Measurements from ENCODE around the gene EPB41L2. TPM values are rescaled to one million over a fixed set of nuclear protein-coding genes. Genes with fewer than 3 reads are reported as not detected.

The EPB41L2 gene
- total RNA-seq, 1 donor from 2014 or later, result 61.8 TPM

- Histone ChIP-seq H3K4me2 (no peak overlapping the region), H2AFZ (replicated peaks) (no peak overlapping the region), H3F3A (ENCODE audit: low read depth) (no peaks in the 10 kb centered on the region), H4K20me1 (ENCODE audit: low read depth) (peaks cover 4% of the 10 kb centered on the region), H3K27ac (no peak overlapping the region), H3K9ac (no peak overlapping the region), H3K27me3 (no peaks in the 10 kb centered on the region), H3K4me1 (no peaks in the 10 kb centered on the region), H3K36me3 (no peaks in the 10 kb centered on the region), H3K4me3 (no peak overlapping the region), H3K79me2 (ENCODE audit: low read depth) (peaks cover 38% of the 10 kb centered on the region), H3K9me3 (ENCODE audit: low read depth) (no peaks in the 10 kb centered on the region)
- Mint-ChIP-seq H3K4me3 (no peak overlapping the region), H3K27ac (no peak overlapping the region), H3K27me3 (ENCODE audit: insufficient read depth, low read depth) (no peaks in the 10 kb centered on the region), H3K4me1 (no peaks in the 10 kb centered on the region), H3K9me3 (peaks cover 4% of the 10 kb centered on the region), H3K36me3 (peaks cover 3% of the 10 kb centered on the region)
- no peak for TF ChIP-seq CTCF (IDR thresholded peaks at IDR 0.05)
- no peak for TF ChIP-seq EZH2phosphoT487 (IDR thresholded peaks at IDR 0.05)
- no peak for TF ChIP-seq EZH2 (IDR thresholded peaks at IDR 0.05)
- DNase-seq (ENCODE audit: low spot score), result no peak
These were observed 19.1 kb downstream of the EPB41L2 start for GRCh38 chr6:131043902-131044447.

GRCh38 chr6:131042664-131043063 is 20.4 kb downstream of the EPB41L2 start:
- Mint-ChIP-seq H3K36me3 (peaks cover 2% of the 10 kb centered on the region), H3K27me3 (ENCODE audit: insufficient read depth, low read depth) (no peaks in the 10 kb centered on the region), H3K4me1 (no peaks in the 10 kb centered on the region), H3K4me3 (no peak overlapping the region), H3K27ac (no peak overlapping the region), H3K9me3 (no peaks in the 10 kb centered on the region)
- H3K4me3 ChIP-seq, result no peak overlapping the region
- peaks cover 3% of the 10 kb centered on the region for H4K20me1 ChIP-seq (ENCODE audit: low read depth)
- H3K36me3 ChIP-seq, result no peaks in the 10 kb centered on the region
- no peaks in the 10 kb centered on the region for H3K4me1 ChIP-seq
- no peak overlapping the region for H2AFZ ChIP-seq (replicated peaks)
- no peak overlapping the region for H3K27ac ChIP-seq
- no peaks in the 10 kb centered on the region for H3K27me3 ChIP-seq
- peaks cover 35% of the 10 kb centered on the region for H3K79me2 ChIP-seq (ENCODE audit: low read depth)
- H3F3A ChIP-seq (ENCODE audit: low read depth), result no peaks in the 10 kb centered on the region
- no peaks in the 10 kb centered on the region for H3K9me3 ChIP-seq (ENCODE audit: low read depth)
- no peak overlapping the region for H3K9ac ChIP-seq
- DNase-seq (ENCODE audit: low spot score), result no peak
- no peak overlapping the region for H3K4me2 ChIP-seq
- no peak for TF ChIP-seq EZH2 (IDR thresholded peaks at IDR 0.05)
- TF ChIP-seq CTCF (IDR thresholded peaks at IDR 0.05), result no peak
- no peak for TF ChIP-seq EZH2phosphoT487 (IDR thresholded peaks at IDR 0.05)

- TF ChIP-seq EZH2 (IDR thresholded peaks at IDR 0.05) (no peak), EZH2phosphoT487 (IDR thresholded peaks at IDR 0.05) (no peak), CTCF (IDR thresholded peaks at IDR 0.05) (no peak)
- DNase-seq (ENCODE audit: low spot score), result no peak
These were observed 21.2 kb downstream of the EPB41L2 start for GRCh38 chr6:131041814-131042213.

More at GRCh38 chr6:131041814-131042213, 21.2 kb downstream of the EPB41L2 start:
- Mint-ChIP-seq H3K4me3 (no peak overlapping the region), H3K36me3 (peaks cover 2% of the 10 kb centered on the region), H3K9me3 (no peaks in the 10 kb centered on the region), H3K4me1 (no peaks in the 10 kb centered on the region), H3K27ac (no peak overlapping the region), H3K27me3 (ENCODE audit: insufficient read depth, low read depth) (no peaks in the 10 kb centered on the region)
- Histone ChIP-seq H3K27ac (no peak overlapping the region), H3K4me3 (no peak overlapping the region), H4K20me1 (ENCODE audit: low read depth) (no peaks in the 10 kb centered on the region), H3K79me2 (ENCODE audit: low read depth) (peaks cover 37% of the 10 kb centered on the region), H3K9ac (no peak overlapping the region), H3K4me2 (no peak overlapping the region), H3K27me3 (no peaks in the 10 kb centered on the region), H3F3A (ENCODE audit: low read depth) (no peaks in the 10 kb centered on the region), H2AFZ (replicated peaks) (no peak overlapping the region), H3K36me3 (no peaks in the 10 kb centered on the region), H3K9me3 (ENCODE audit: low read depth) (no peaks in the 10 kb centered on the region), H3K4me1 (no peaks in the 10 kb centered on the region)
